NOMO-1 treated with dmso at 0.1 percent for 144 hours (cell line): ENCODE measurements around the gene ACACB.

Experiments used
- DNase-seq: peaks from one replicate; lab custom pipeline; 2025; ENCODE audit not compliant: unreplicated experiment; lab: John Stamatoyannopoulos, UW

ACACB gene

GRCh38 chr12:109247831-109248654 is 131.7 kb downstream of the ACACB start:
- DNase-seq, result no peak

- no peak for DNase-seq
These were observed 134.1 kb downstream of the ACACB start for GRCh38 chr12:109250523-109250922.

GRCh38 chr12:109252799-109253198 is 136.4 kb downstream of the ACACB start:
- no peak for DNase-seq

GRCh38 chr12:109253913-109254544 is 137.6 kb downstream of the ACACB start:
- DNase-seq, result no peak

GRCh38 chr12:109255377-109255776 is 139.0 kb downstream of the ACACB start:
- no peak for DNase-seq

- no peak for DNase-seq
These were observed 139.6 kb downstream of the ACACB start for GRCh38 chr12:109256011-109256410.

- no peak for DNase-seq
These were observed 141.8 kb downstream of the ACACB start for GRCh38 chr12:109258201-109258600.

- DNase-seq, result no peak
These were observed 142.5 kb downstream of the ACACB start for GRCh38 chr12:109258607-109259544.

GRCh38 chr12:109259545-109259895 is 143.1 kb downstream of the ACACB start:
- DNase-seq, result no peak

- DNase-seq, result no peak
These were observed 144.7 kb downstream of the ACACB start for GRCh38 chr12:109261087-109261486.

- DNase-seq, result no peak
These were observed 145.6 kb downstream of the ACACB start for GRCh38 chr12:109261939-109262338.

- DNase-seq, result no peak
These were observed 147.1 kb downstream of the ACACB start for GRCh38 chr12:109263439-109263838.

GRCh38 chr12:109264095-109264942 is 147.9 kb downstream of the ACACB start:
- DNase-seq, result peak; percentile 28

GRCh38 chr12:109264943-109265650 is 148.7 kb downstream of the ACACB start:
- no peak for DNase-seq

- no peak for DNase-seq
These were observed 149.9 kb downstream of the ACACB start for GRCh38 chr12:109266106-109266879.

- no peak for DNase-seq
These were observed 151.0 kb downstream of the ACACB start for GRCh38 chr12:109267361-109267760.

- no peak for DNase-seq
These were observed 152.5 kb downstream of the ACACB start for GRCh38 chr12:109268896-109269295.

- DNase-seq, result no peak
These were observed 153.0 kb downstream of the ACACB start for GRCh38 chr12:109269428-109269827.

GRCh38 chr12:109270494-109270893 is 154.1 kb downstream of the ACACB start:
- DNase-seq, result no peak
